Stimulated activated CD4-positive, alpha-beta T cell treated with anti-CD3 and anti-CD28 coated beads, Interleukin-12 subunit alpha, Interleukin-12 subunit beta, amount 100 ng/mL, for 24 hours (primary cell): Measurements from ENCODE around the gene CETP.
A peak's percentile ranks its signal among the peaks of the same experiment; 100 is the strongest.
"Not testable (repeated sequence)": the region's sequence is repeated elsewhere in the genome, so short reads cannot be mapped to it uniquely, and the experiment has no call there.

Experiments
- DNase-seq, 2 experiments: peaks; one replicate each; pipeline ENCODE4 v3.0.0-alpha.2; 2020; ENCODE audit warnings: low read depth in 2 of 2

CETP gene

GRCh38 chr16:56960681-56961281 lies 969 bp upstream of the CETP start:
- no peak for DNase-seq

GRCh38 chr16:56961386-56961785 lies 364 bp upstream of the CETP start:
- no peak for DNase-seq

GRCh38 chr16:56964243-56965148 lies 2.7 kb downstream of the CETP start:
- DNase-seq = peak; percentile 85 to 97

- DNase-seq = no peak
These were observed 3.7 kb downstream of the CETP start for GRCh38 chr16:56965149-56966092.

GRCh38 chr16:56966093-56966475 lies 4.3 kb downstream of the CETP start:
- DNase-seq = no peak

GRCh38 chr16:56967733-56968132 lies 6.0 kb downstream of the CETP start:
- DNase-seq = no peak

GRCh38 chr16:56969769-56970168 lies 8.0 kb downstream of the CETP start:
- no peak for DNase-seq

GRCh38 chr16:56970934-56971767 lies 9.4 kb downstream of the CETP start:
- no peak for DNase-seq

- DNase-seq = no peak
These were observed 10.0 kb downstream of the CETP start for GRCh38 chr16:56971768-56972043.

GRCh38 chr16:56972403-56973293 lies 10.9 kb downstream of the CETP start:
- DNase-seq = no peak

GRCh38 chr16:56973294-56973689 lies 11.5 kb downstream of the CETP start:
- DNase-seq = no peak

- not testable (repeated sequence) for DNase-seq
These were observed 12.1 kb downstream of the CETP start for GRCh38 chr16:56973899-56974298.

GRCh38 chr16:56974549-56975300 lies 13.0 kb downstream of the CETP start:
- DNase-seq = no peak

GRCh38 chr16:56975714-56976113 lies 14.0 kb downstream of the CETP start:
- no peak for DNase-seq

GRCh38 chr16:56977216-56977615 lies 15.5 kb downstream of the CETP start:
- no peak for DNase-seq

GRCh38 chr16:56977823-56978430 lies 16.2 kb downstream of the CETP start:
- no peak for DNase-seq

- no peak for DNase-seq
These were observed 18.4 kb downstream of the CETP start for GRCh38 chr16:56980201-56980535.

GRCh38 chr16:56980792-56981724 lies 19.3 kb downstream of the CETP start:
- DNase-seq = no peak
